K562 (cell line): ENCODE results near the gene GRM2. TPM values are rescaled to one million over a fixed set of nuclear protein-coding genes. Genes with fewer than 3 reads are reported as not detected.

Experiments used
- ATAC-seq: fragments of 200-7000 bp; cut with Tn5 transposase; 3 replicates; pipeline ENCODE4 v1.9.1; 2020; ENCODE audit warnings: moderate library complexity
- BruUV-seq: library from RNA; stranded (reverse); fragments of 400-500 nt; replicated peaks from 2 replicates; lab custom pipeline; 2021; lab: Mats Ljungman, UMichigan
- CTCF ChIA-PET: fragments of 300-600 bp; formaldehyde crosslinking; extraction: SDS; loops from one replicate; lab custom pipeline; 2021; ENCODE audit warnings: low intra/inter-chr PET ratio; lab: Yijun Ruan, JAX
- POLR2A ChIA-PET: fragments of 300-600, 350-650 bp; sonication (Branson Sonifier 250); formaldehyde crosslinking; extraction: SDS; loops from one replicate; lab custom pipeline; 2021; ENCODE audit warnings: antibody characterized with exemption, inconsistent platforms; lab: Yijun Ruan, JAX
- DNase-seq, 4 experiments: peaks; one replicate each; pipeline versions ENCODE4 v3.0.0 to v3.0.0-alpha.2; 2011 to 2018; ENCODE audit warnings: low spot score in 3 of 4, mixed read lengths in 3 of 4; ENCODE audit errors: extremely low read depth in 1 of 4
- FAIRE-seq: peaks from 2 replicates; lab custom pipeline; 2011; peaks lifted over from hg19 to GRCh38; lab: Jason Lieb, UNC
- H2AFZ ChIP-seq: 2 replicates; pipeline ENCODE4 v1.6.0; 2011; ENCODE audit warnings: low read depth, low read length, control low read depth, inconsistent platforms
- H3K27ac ChIP-seq: fragments of 200-600 bp; 3 replicates; pipeline ENCODE4 v1.8.0; 2011; ENCODE audit warnings: low read depth, mild to moderate bottlenecking, control low read depth, inconsistent platforms, low read length, moderate library complexity, mixed read lengths; ENCODE audit errors: extremely low read depth
- H3K27me3 ChIP-seq, 2 experiments: fragments of 300-600 bp in 1 of 2; 2 replicates in 1 of 2; 3 replicates in 1 of 2; pipeline versions ENCODE4 v1.6.0 to v1.8.0; 2011; ENCODE audit warnings: inconsistent platforms in 2 of 2, low read length in 2 of 2, mild to moderate bottlenecking in 1 of 2, mixed read lengths in 1 of 2, moderate library complexity in 1 of 2; ENCODE audit not compliant: control insufficient read depth in 2 of 2, insufficient read depth in 2 of 2
- H3K36me3 ChIP-seq: fragments of 300-600 bp; 3 replicates; pipeline ENCODE4 v1.8.0; 2011; ENCODE audit warnings: mild to moderate bottlenecking, low read length, inconsistent platforms; ENCODE audit not compliant: control insufficient read depth, insufficient read depth
- H3K4me1 ChIP-seq, 2 experiments: fragments of 200-600 bp in 1 of 2; replicated peaks in 1 of 2; 2 replicates in 1 of 2; 3 replicates in 1 of 2; pipeline versions ENCODE4 v1.5.1 to v1.8.0; 2011; ENCODE audit warnings: inconsistent platforms in 2 of 2, low read length in 2 of 2, mild to moderate bottlenecking in 1 of 2, mixed read lengths in 1 of 2, moderate library complexity in 1 of 2; ENCODE audit not compliant: control insufficient read depth in 2 of 2, insufficient read depth in 2 of 2
- H3K4me2 ChIP-seq: 2 replicates; pipeline ENCODE4 v1.6.1; 2011; ENCODE audit warnings: low read length, control low read depth, inconsistent platforms, mixed read lengths; ENCODE audit not compliant: insufficient read depth
- H3K4me3 ChIP-seq: fragments of 200-600 bp; sonication (generic), shearing (Covaris generic); 2 replicates; pipeline ENCODE4 v1.5.1; 2016; ENCODE audit warnings: control low read depth, inconsistent platforms
- H3K79me2 ChIP-seq: fragments of 200-600 bp; 3 replicates; pipeline ENCODE4 v1.8.0; 2011; ENCODE audit warnings: low read length, inconsistent platforms; ENCODE audit not compliant: control insufficient read depth, insufficient read depth
- H3K9ac ChIP-seq, 2 experiments: 2 replicates each; pipeline versions ENCODE4 v1.6.0 to v1.6.1; 2011; ENCODE audit warnings: low read depth in 2 of 2, low read length in 2 of 2, control low read depth in 1 of 2, inconsistent platforms in 1 of 2, mild to moderate bottlenecking in 1 of 2, mixed read lengths in 1 of 2; ENCODE audit not compliant: insufficient read depth in 1 of 2
- H3K9me1 ChIP-seq: one replicate; pipeline ENCODE4 v1.6.0; 2011; ENCODE audit warnings: inconsistent platforms, mild to moderate bottlenecking, low read length, moderate library complexity; ENCODE audit not compliant: control insufficient read depth, insufficient read depth
- H3K9me3 ChIP-seq: replicated peaks from 2 replicates; pipeline ENCODE4 v1.5.1; 2011; ENCODE audit warnings: low read depth, low read length, inconsistent platforms; ENCODE audit not compliant: control insufficient read depth, insufficient read depth
- H4K20me1 ChIP-seq: replicated peaks from 2 replicates; pipeline ENCODE4 v1.6.1; 2011; ENCODE audit warnings: low read length, inconsistent platforms, mixed read lengths; ENCODE audit not compliant: control insufficient read depth, insufficient read depth
- BDP1 ChIP-seq: IDR thresholded peaks from 3 replicates; pipeline ENCODE4 v1.6.1; 2011; ENCODE audit not compliant: insufficient read length, insufficient read depth
- CEBPB ChIP-seq: fragments of 450-650 bp; IDR thresholded peaks from 2 replicates; pipeline ENCODE4 v1.6.1; 2016; ENCODE audit warnings: missing genetic modification characterization, missing compliant biosample characterization
- EP400 ChIP-seq: fragments of 450-650 bp; IDR thresholded peaks from 2 replicates; pipeline ENCODE4 v1.6.1; 2017; ENCODE audit warnings: antibody characterized with exemption, mild to moderate bottlenecking, moderate library complexity
- FIP1L1 ChIP-seq: fragments of 200-400 bp; formaldehyde crosslinking; IDR thresholded peaks from 2 replicates; pipeline ENCODE4 v1.6.1; 2018; ENCODE audit warnings: mild to moderate bottlenecking, low read depth, low read length; ENCODE audit not compliant: poor library complexity, severe bottlenecking
- GATAD2A ChIP-seq: fragments of 450-650 bp; IDR thresholded peaks from 2 replicates; pipeline ENCODE4 v1.6.1; 2017
- HBP1 ChIP-seq: fragments of 450-650 bp; formaldehyde crosslinking; IDR thresholded peaks from 2 replicates; pipeline ENCODE4 v1.4.0; 2022; ENCODE audit warnings: missing genetic modification characterization
- HDAC3 ChIP-seq: fragments of 450-650 bp; IDR thresholded peaks from 2 replicates; pipeline ENCODE4 v1.6.1; 2018; ENCODE audit warnings: borderline replicate concordance, mild to moderate bottlenecking, moderate library complexity; ENCODE audit not compliant: partially characterized antibody
- JUND ChIP-seq, 2 experiments: IDR thresholded peaks; 2 replicates in 1 of 2; 3 replicates in 1 of 2; pipeline ENCODE4 v1.6.1; 2011; ENCODE audit warnings: borderline replicate concordance in 2 of 2, low read depth in 2 of 2, low read length in 2 of 2, improper control_type of control experiment in 1 of 2, missing biosample characterization in 1 of 2, missing genetic modification characterization in 1 of 2, missing genetic modification reagents in 1 of 2
- NR2C2 ChIP-seq, 2 experiments: fragments of 200-800 bp in 1 of 2; sonication (Bioruptor generic) in 1 of 2; sonication (generic) in 1 of 2; formaldehyde crosslinking in 1 of 2; IDR thresholded peaks; 2 replicates each; pipeline versions ENCODE4 v1.6.1 to v1.8.0; 2016 to 2022; ENCODE audit warnings: mild to moderate bottlenecking in 1 of 2, missing compliant biosample characterization in 1 of 2, missing genetic modification characterization in 1 of 2, missing genetic modification reagents in 1 of 2
- PHB ChIP-seq: fragments of 250-450 bp; sonication (Bioruptor Pico); IDR thresholded peaks from 2 replicates; pipeline ENCODE4 v1.5.0; 2021
- PRDM10 ChIP-seq: fragments of 450-650 bp; IDR thresholded peaks from 2 replicates; pipeline ENCODE4 v1.6.1; 2018; ENCODE audit not compliant: partially characterized antibody
- RBM22 ChIP-seq: fragments of 200-400 bp; formaldehyde crosslinking; IDR thresholded peaks from 2 replicates; pipeline ENCODE4 v1.6.1; 2018; ENCODE audit warnings: low read length, low read depth; ENCODE audit not compliant: poor library complexity, severe bottlenecking
- TAF1 ChIP-seq: IDR thresholded peaks from 2 replicates; pipeline ENCODE4 v1.6.1; 2011; ENCODE audit warnings: mild to moderate bottlenecking, low read length, moderate library complexity; ENCODE audit not compliant: insufficient read depth, control insufficient read depth, severe bottlenecking; ENCODE audit errors: extremely low read depth
- ZBTB1 ChIP-seq: sonication (generic); formaldehyde crosslinking; IDR thresholded peaks from 2 replicates; pipeline ENCODE4 v1.8.1; 2023; ENCODE audit warnings: missing genetic modification reagents, low read depth, mild to moderate bottlenecking, borderline replicate concordance
- ZBTB7A ChIP-seq: IDR thresholded peaks from 2 replicates; pipeline ENCODE4 v1.6.1; 2011; ENCODE audit warnings: low read depth, mild to moderate bottlenecking, low read length, moderate library complexity, borderline replicate concordance; ENCODE audit not compliant: control insufficient read depth
- ZNF12 ChIP-seq: sonication (generic); formaldehyde crosslinking; IDR thresholded peaks from 2 replicates; pipeline ENCODE4 v1.4.0; 2020; ENCODE audit warnings: mild to moderate bottlenecking, missing genetic modification reagents
- ZNF184 ChIP-seq: sonication (generic); formaldehyde crosslinking; IDR thresholded peaks from 2 replicates; pipeline ENCODE4 v1.5.0; 2020; ENCODE audit warnings: missing genetic modification reagents
- WGBS: fragments of 100-300 bp; shearing (Covaris generic); methylation state at CpG from one replicate; pipeline ENCODE4 v1.1.6; 2016; ENCODE audit warnings: low coverage, mixed read lengths; ENCODE audit not compliant: insufficient coverage; ENCODE audit errors: missing lambda C conversion rate; 5-methylcytosine and 5-hydroxymethylcytosine counted together
- in situ Hi-C: fragments of 300-500 bp; cut with MboI; formaldehyde crosslinking; loops from 4 replicates; pipeline ENCODE4 v1.15.0; 2018; ENCODE audit warnings: inconsistent platforms, mixed read lengths
- intact Hi-C: fragments of 100-400 bp; cut with micrococcal nuclease; formaldehyde crosslinking; loops from 2 replicates; pipeline ENCODE4 v1.14.2; 2022
- polyA plus RNA-seq, 8 experiments: library from polyadenylated mRNA; depleted of rRNA in 4 of 8; stranded (reverse) in 5 of 8; unstranded in 3 of 8; fragments of >200 nt; fragmentation: Nextera tagmentation in 2 of 8; fragmentation: Illumina TruSeq in 1 of 8; extraction: Ambion mirVana in 2 of 8; extraction: Trizol in 1 of 8; gene quantifications; 2 replicates each; pipeline versions ENCODE4 v1.2.1 to v1.2.3, GENCODE V29; 2011 to 2014; ENCODE audit warnings: inconsistent platforms in 1 of 8, missing spikeins in 1 of 8
- total RNA-seq, 7 experiments: library from RNA; depleted of rRNA in 6 of 7; stranded (reverse); fragments of >200 nt in 6 of 7; fragmentation: Illumina TruSeq in 2 of 7; extraction: Trizol in 2 of 7; gene quantifications; 2 replicates each; pipeline versions ENCODE4 v1.2.1 to v1.2.3, GENCODE V29; 2011 to 2021; ENCODE audit warnings: low replicate concordance in 1 of 7

GRM2 gene
- total and polyA plus RNA-seq, 9 of the 15 experiments (the other 6 are each of a cell fraction or from before 2014, with no cell fraction given) = not detected

GRCh38 chr3:51748327-51748726 is 41.5 kb downstream of the GRM2 start:
- no peak overlapping the region for H3K4me3 ChIP-seq
- no peaks in the 10 kb centered on the region for H3K79me2 ChIP-seq
- no peaks in the 10 kb centered on the region for H3K36me3 ChIP-seq
- FAIRE-seq (no peak), ATAC-seq (no peak), DNase-seq (no peak)
- H3K9me1 ChIP-seq = no peaks in the 10 kb centered on the region
- no peak overlapping the region for H2AFZ ChIP-seq
- H3K9ac ChIP-seq = no peak overlapping the region
- intact Hi-C loops = no loop called here
- BruUV-seq = no TSS peak
- H3K27me3 ChIP-seq = no peaks in the 10 kb centered on the region
- CTCF ChIA-PET = no interaction called here
- H3K4me2 ChIP-seq = no peak overlapping the region
- H3K9me3 ChIP-seq = no peaks in the 10 kb centered on the region
- H3K4me1 ChIP-seq = no peaks in the 10 kb centered on the region; a peak in 1 of 5 replicates
- H3K27ac ChIP-seq = no peak overlapping the region
- WGBS = 0% methylated on average over 1 of the region's 1 CpG
- in situ Hi-C loops = no loop called here
- no peaks in the 10 kb centered on the region for H4K20me1 ChIP-seq
- POLR2A ChIA-PET = no interaction called here
- TF ChIP-seq PHB (CRISPR knock-in tag) (no peak), TAF1 (no peak), PRDM10 (no peak), HDAC3 (no peak), RBM22 (no peak), ZNF12 (CRISPR knock-in tag) (no peak), HBP1 (CRISPR knock-in tag) (no peak), JUND (IDR thresholded peaks at IDR 0.05; ENCODE audit: borderline replicate concordance, low read depth, low read length) (no peak), JUND (tag; IDR thresholded peaks at IDR 0.05; ENCODE audit: borderline replicate concordance, low read depth, low read length) (no peak), ZBTB7A (no peak), GATAD2A (no peak), CEBPB (tag) (no peak), BDP1 (no peak), ZNF184 (CRISPR knock-in tag) (no peak), ZBTB1 (CRISPR knock-in tag) (no peak), NR2C2 (CRISPR knock-in tag; IDR thresholded peaks at IDR 0.05) (no peak), NR2C2 (tag; IDR thresholded peaks at IDR 0.05) (no peak), EP400 (no peak), FIP1L1 (no peak)
